Esophagus muscularis mucosa (tissue), 4 donors: ENCODE measurements around the gene TULP3. TPM values are rescaled to one million over a fixed set of nuclear protein-coding genes. Genes with fewer than 3 reads are reported as not detected.

ENCODE experiments used
- DNase-seq: peaks from one replicate; pipeline ENCODE4 v3.0.0-alpha.2; 2017; ENCODE audit errors: extremely low spot score
- H3K27ac ChIP-seq, 4 donors: fragments of 200-600 bp; sonication (generic); replicated peaks in 1 of 4; 1 replicate in 3 of 4; 2 replicates in 1 of 4; pipeline ENCODE4 v1.5.1; 2016 to 2019; ENCODE audit warnings: mild to moderate bottlenecking in 1 of 4
- H3K27me3 ChIP-seq, 4 donors: fragments of 200-600 bp; sonication (generic); one replicate each; pipeline versions ENCODE4 v1.5.1 to v1.6.0; 2016 to 2019
- H3K36me3 ChIP-seq, 4 donors: fragments of 200-600 bp; sonication (generic); one replicate each; pipeline ENCODE4 v1.5.1; 2016 to 2019
- H3K4me1 ChIP-seq, 4 donors: fragments of 200-600 bp; sonication (generic); one replicate each; pipeline ENCODE4 v1.5.1; 2016 to 2019
- H3K4me3 ChIP-seq, 4 donors: fragments of 200-600 bp; sonication (generic); 1 replicate in 2 of 4; 2 replicates in 2 of 4; pipeline ENCODE4 v1.5.1; 2016 to 2019; ENCODE audit warnings: mild to moderate bottlenecking in 4 of 4, moderate library complexity in 1 of 4
- H3K9me3 ChIP-seq, 4 donors: fragments of 200-600 bp; sonication (generic); 1 replicate in 3 of 4; 2 replicates in 1 of 4; pipeline ENCODE4 v1.5.1; 2016 to 2019
- CTCF ChIP-seq, 3 experiments: fragments of 200-600 bp in 2 of 3; fragments of 450-650 bp in 1 of 3; sonication (generic) in 2 of 3; IDR thresholded peaks; one replicate each; pipeline ENCODE4 v1.5.1; 2017 to 2019; ENCODE audit warnings: antibody characterized with exemption in 3 of 3, mild to moderate bottlenecking in 2 of 3, moderate library complexity in 1 of 3
- EP300 ChIP-seq: sonication (generic); formaldehyde crosslinking; IDR thresholded peaks from one replicate; pipeline ENCODE4 v1.6.1; 2017; ENCODE audit warnings: antibody characterized with exemption
- POLR2A ChIP-seq: fragments of 450-650 bp; IDR thresholded peaks from one replicate; pipeline ENCODE4 v1.6.1; 2017; ENCODE audit warnings: antibody characterized with exemption, moderate library complexity, mild to moderate bottlenecking, low read depth
- POLR2AphosphoS5 ChIP-seq, 2 donors: sonication (generic); formaldehyde crosslinking; IDR thresholded peaks; one replicate each; pipeline ENCODE4 v1.6.1; 2017; ENCODE audit warnings: antibody characterized with exemption in 2 of 2
- WGBS: methylation state at CpG from one replicate; pipeline ENCODE4 v1.1.5; 2018; 5-methylcytosine and 5-hydroxymethylcytosine counted together
- intact Hi-C: fragments of 100-400 bp; cut with DNase I; formaldehyde crosslinking; loops from one replicate; pipeline ENCODE4 v1.15.1; 2023
- total RNA-seq, 4 donors: library from RNA; depleted of rRNA; stranded (reverse); fragments of >200 nt; gene quantifications; one replicate each; pipeline versions ENCODE4 v1.1.0 to v1.2.1, GENCODE V29; 2016

Gene TULP3
- 10 to 100 TPM; 19.1 to 35.7 (median 27.4) TPM for total RNA-seq

GRCh38 chr12:2890388-2891239, at the start of gene TULP3:
TULP3 (plus strand) TSS chr12:2890891; CDS start chr12:2890948, 57 bp downstream.
- no peaks in the 10 kb centered on the region for H3K27me3 ChIP-seq
- H3K36me3 ChIP-seq = peaks cover 0 to 21% (median 0%) of the 10 kb centered on the region in 4 donors
- TF ChIP-seq POLR2A = peak; percentile 76
- peak; percentile 96 to 98 for TF ChIP-seq POLR2AphosphoS5 (IDR thresholded peaks at IDR 0.05)
- no peak for TF ChIP-seq EP300
- peak in 2 of 3 experiments; percentile 22 to 23 for TF ChIP-seq CTCF (IDR thresholded peaks at IDR 0.05)
- H3K4me3 ChIP-seq = peak within 1 kb of the TSS; percentile 74 to 95 (median 76)
- intact Hi-C loops = no loop called here
- H3K4me1 ChIP-seq = peaks cover 17 to 49% (median 47%) of the 10 kb centered on the region in 4 donors
- WGBS = 2% methylated on average over 15 of the region's 83 CpGs
- DNase-seq = peak; percentile 99
- no peaks in the 10 kb centered on the region for H3K9me3 ChIP-seq
- peak within 1 kb of the TSS; percentile 95 to 97 (median 96) for H3K27ac ChIP-seq

GRCh38 chr12:2841056-2841650, 49.5 kb upstream of the TULP3 start:
- Histone ChIP-seq H3K36me3 (peaks cover 0 to 26% (median 0%) of the 10 kb centered on the region in 4 donors), H3K9me3 (no peaks in the 10 kb centered on the region), H3K27ac (no peak overlapping the region), H3K4me1 (peaks cover 0 to 5% (median 0%) of the 10 kb centered on the region in 4 donors), H3K27me3 (peaks cover 0 to under 1% (median 0%) of the 10 kb centered on the region in 4 donors), H3K4me3 (no peak overlapping the region)
- no peak for TF ChIP-seq CTCF (IDR thresholded peaks at IDR 0.05)
- no peak for TF ChIP-seq EP300
- TF ChIP-seq POLR2AphosphoS5 (IDR thresholded peaks at IDR 0.05) = no peak
- no peak for TF ChIP-seq POLR2A
- intact Hi-C loops = no loop called here
- WGBS = 75% methylated on average over 1 of the region's 9 CpGs
- no peak for DNase-seq

- Histone ChIP-seq H3K27me3 (no peaks in the 10 kb centered on the region), H3K4me1 (peaks cover 0 to 5% (median 0%) of the 10 kb centered on the region in 4 donors), H3K27ac (peak overlapping the region in 2 of 4 donors; percentile 33 to 40), H3K4me3 (no peak overlapping the region), H3K9me3 (no peaks in the 10 kb centered on the region), H3K36me3 (peaks cover 0 to 26% (median 0%) of the 10 kb centered on the region in 4 donors)
- WGBS = 81% methylated on average over 5 of the region's 5 CpGs
- intact Hi-C loops = no loop called here
- no peak for DNase-seq
- TF ChIP-seq EP300 (no peak), CTCF (IDR thresholded peaks at IDR 0.05) (no peak), POLR2AphosphoS5 (IDR thresholded peaks at IDR 0.05) (no peak), POLR2A (no peak)
These were observed 47.7 kb upstream of the TULP3 start for GRCh38 chr12:2842948-2843347.

- DNase-seq = no peak
- intact Hi-C loops = no loop called here
- 91% methylated on average over 9 of the region's 9 CpGs for WGBS
These were observed 45.9 kb upstream of the TULP3 start for GRCh38 chr12:2844786-2845185.

More at GRCh38 chr12:2844786-2845185, 45.9 kb upstream of the TULP3 start:
- Histone ChIP-seq H3K36me3 (peaks cover 0 to 13% (median 0%) of the 10 kb centered on the region in 4 donors), H3K4me1 (peaks cover 0 to 5% (median 0%) of the 10 kb centered on the region in 4 donors), H3K9me3 (no peaks in the 10 kb centered on the region), H3K4me3 (no peak overlapping the region), H3K27ac (peak overlapping the region in 1 of 4 donors; percentile 3), H3K27me3 (no peaks in the 10 kb centered on the region)
- TF ChIP-seq EP300 = no peak
- TF ChIP-seq POLR2AphosphoS5 (IDR thresholded peaks at IDR 0.05) = no peak
- TF ChIP-seq CTCF (IDR thresholded peaks at IDR 0.05) = no peak
- TF ChIP-seq POLR2A = no peak
